HEK293 (cell line): ENCODE measurements around the gene TYSND1.

Experiments used
- CTCF ChIA-PET: fragments of 350-600 bp; formaldehyde crosslinking; extraction: SDS; loops from one replicate; lab custom pipeline; 2021; ENCODE audit warnings: antibody characterized with exemption; lab: Yijun Ruan, JAX
- POLR2A ChIA-PET: fragments of 300-600 bp; formaldehyde crosslinking; extraction: SDS; loops from one replicate; lab custom pipeline; 2020; ENCODE audit warnings: antibody characterized with exemption, inconsistent platforms; lab: Yijun Ruan, JAX
- H3K27ac ChIP-seq: fragments of 200-500 bp; sonication (Bioruptor generic); 2 replicates; pipeline ENCODE4 v1.5.1; 2014; ENCODE audit warnings: low read depth, low read length, control low read depth, inconsistent platforms; ENCODE audit errors: extremely low read depth
- H3K36me3 ChIP-seq, 2 experiments: fragments of 200-500 bp in 1 of 2; sonication (Bioruptor generic) in 1 of 2; 1 replicate in 1 of 2; 2 replicates in 1 of 2; pipeline ENCODE4 v1.5.1; 2014 to 2017; ENCODE audit warnings: inconsistent platforms in 2 of 2, low read length in 2 of 2; ENCODE audit not compliant: control insufficient read depth in 2 of 2, insufficient read depth in 1 of 2
- H3K4me1 ChIP-seq: fragments of 200-500 bp; sonication (Bioruptor generic); 2 replicates; pipeline ENCODE4 v1.5.1; 2014; ENCODE audit warnings: mild to moderate bottlenecking, low read length, inconsistent platforms; ENCODE audit not compliant: control insufficient read depth, insufficient read depth
- H3K4me3 ChIP-seq: 2 replicates; pipeline ENCODE4 v1.5.1; 2011; ENCODE audit warnings: low read depth, mild to moderate bottlenecking, control low read depth, low read length, moderate library complexity
- H3K9me3 ChIP-seq: fragments of 200-500 bp; sonication (Bioruptor generic); 2 replicates; pipeline ENCODE4 v1.5.1; 2014; ENCODE audit warnings: low read depth, low read length, inconsistent platforms; ENCODE audit not compliant: control insufficient read depth, insufficient read depth
- EGR2 ChIP-seq: fragments of 450-650 bp; formaldehyde crosslinking; IDR thresholded peaks from 2 replicates; pipeline ENCODE4 v1.5.1; 2016; ENCODE audit warnings: low read depth, missing biosample characterization, missing genetic modification characterization
- GLIS1 ChIP-seq: fragments of 450-650 bp; formaldehyde crosslinking; IDR thresholded peaks from 2 replicates; pipeline ENCODE4 v1.5.1; 2016; ENCODE audit warnings: missing biosample characterization, missing genetic modification characterization
- KLF1 ChIP-seq: fragments of 450-650 bp; formaldehyde crosslinking; IDR thresholded peaks from 2 replicates; pipeline ENCODE4 v1.5.1; 2016; ENCODE audit warnings: missing biosample characterization, missing genetic modification characterization
- WT1 ChIP-seq: fragments of 450-650 bp; formaldehyde crosslinking; IDR thresholded peaks from 2 replicates; pipeline ENCODE4 v1.5.1; 2016; ENCODE audit warnings: missing biosample characterization, missing genetic modification characterization
- ZBTB11 ChIP-seq: fragments of 450-650 bp; formaldehyde crosslinking; conservative IDR thresholded peaks from 2 replicates; pipeline ENCODE4 v1.5.1; 2016; ENCODE audit warnings: low read depth, missing biosample characterization, missing genetic modification characterization
- ZFHX2 ChIP-seq: fragments of 450-650 bp; formaldehyde crosslinking; conservative IDR thresholded peaks from 2 replicates; pipeline ENCODE4 v1.5.1; 2016; ENCODE audit warnings: missing biosample characterization, missing genetic modification characterization
- ZFP37 ChIP-seq: fragments of 450-650 bp; formaldehyde crosslinking; IDR thresholded peaks from 2 replicates; pipeline ENCODE4 v1.5.1; 2016; ENCODE audit warnings: missing biosample characterization, missing genetic modification characterization
- ZIC2 ChIP-seq: fragments of 450-650 bp; formaldehyde crosslinking; IDR thresholded peaks from 2 replicates; pipeline ENCODE4 v1.5.1; 2016; ENCODE audit warnings: missing biosample characterization, missing genetic modification characterization
- ZNF449 ChIP-seq: fragments of 450-650 bp; formaldehyde crosslinking; IDR thresholded peaks from 2 replicates; pipeline ENCODE4 v1.5.1; 2017; ENCODE audit warnings: missing biosample characterization, mild to moderate bottlenecking, missing genetic modification characterization, moderate library complexity
- ZNF544 ChIP-seq: fragments of 450-650 bp; formaldehyde crosslinking; IDR thresholded peaks from 2 replicates; pipeline ENCODE4 v1.5.0; 2017; ENCODE audit warnings: missing biosample characterization, missing genetic modification characterization
- ZNF555 ChIP-seq: fragments of 450-650 bp; formaldehyde crosslinking; conservative IDR thresholded peaks from 2 replicates; pipeline ENCODE4 v1.5.1; 2017; ENCODE audit warnings: missing biosample characterization, mild to moderate bottlenecking, missing genetic modification characterization, inconsistent platforms
- ZNF830 ChIP-seq: fragments of 450-650 bp; IDR thresholded peaks from 2 replicates; pipeline ENCODE4 v1.5.0; 2018; ENCODE audit warnings: missing biosample characterization, missing genetic modification characterization, low read depth, mild to moderate bottlenecking, moderate library complexity
- TF ChIP-seq, protein P1 (sequence below): fragments of 450-650 bp; formaldehyde crosslinking; IDR thresholded peaks from 2 replicates; pipeline ENCODE4 v1.5.1; 2016; ENCODE audit warnings: missing biosample characterization, missing genetic modification characterization

The TYSND1 gene

DNA sequence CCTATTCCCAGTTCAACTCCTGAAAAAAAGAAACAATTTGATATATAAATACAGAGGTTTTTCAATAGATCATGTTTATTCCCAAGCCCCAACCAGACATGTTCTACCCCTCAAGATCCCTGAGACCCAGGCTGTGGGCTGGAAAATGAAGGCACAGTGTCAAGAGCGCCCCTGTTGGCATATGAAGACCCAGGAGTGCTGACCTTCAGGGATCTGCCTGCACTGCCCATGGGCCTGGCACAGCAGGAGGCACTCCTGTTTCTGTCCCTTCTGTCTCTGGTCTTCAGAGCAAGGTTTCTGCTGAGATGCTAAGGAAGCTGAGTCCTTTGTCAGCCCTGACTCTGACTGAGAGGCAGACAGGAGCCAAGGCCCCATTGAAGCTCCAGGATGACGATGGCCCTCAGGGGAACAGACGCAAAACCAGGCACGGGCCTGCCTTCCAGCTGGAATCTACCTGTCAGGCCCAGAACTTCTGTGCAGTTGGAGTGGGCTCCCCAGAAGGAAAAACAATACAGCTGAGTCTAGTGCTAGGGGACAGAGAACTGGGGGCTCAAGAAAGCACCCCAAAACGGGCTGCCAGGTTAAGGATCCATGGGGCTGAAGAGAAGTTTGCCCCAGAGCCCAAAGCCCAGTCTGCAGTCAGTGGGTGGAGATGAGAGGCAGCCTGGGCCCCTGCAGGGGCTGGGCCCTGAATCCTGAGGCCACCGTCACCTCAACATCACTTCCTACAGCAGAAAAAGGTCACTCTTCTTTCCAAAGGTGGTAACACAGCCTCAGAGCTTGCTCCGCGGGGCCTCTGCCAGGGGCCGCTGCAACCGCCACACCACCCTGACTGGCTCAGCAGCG lies 7.1 kb downstream of the TYSND1 start:
- ChIA-PET CTCF (interaction anchor here (5.2 kb wide), 1 partner anchor 23 kb away, joined by 15 read pairs; no protein-coding TSS in a partner anchor), POLR2A (interaction anchor here (0.5 to 1.8 kb wide), 4 partner anchors 7 to 921 kb away, joined by 3 to 14 read pairs (median 4); partner anchors contain the start of genes SAR1A and TYSND1)
- no peak overlapping the region for H3K27ac ChIP-seq

DNA sequence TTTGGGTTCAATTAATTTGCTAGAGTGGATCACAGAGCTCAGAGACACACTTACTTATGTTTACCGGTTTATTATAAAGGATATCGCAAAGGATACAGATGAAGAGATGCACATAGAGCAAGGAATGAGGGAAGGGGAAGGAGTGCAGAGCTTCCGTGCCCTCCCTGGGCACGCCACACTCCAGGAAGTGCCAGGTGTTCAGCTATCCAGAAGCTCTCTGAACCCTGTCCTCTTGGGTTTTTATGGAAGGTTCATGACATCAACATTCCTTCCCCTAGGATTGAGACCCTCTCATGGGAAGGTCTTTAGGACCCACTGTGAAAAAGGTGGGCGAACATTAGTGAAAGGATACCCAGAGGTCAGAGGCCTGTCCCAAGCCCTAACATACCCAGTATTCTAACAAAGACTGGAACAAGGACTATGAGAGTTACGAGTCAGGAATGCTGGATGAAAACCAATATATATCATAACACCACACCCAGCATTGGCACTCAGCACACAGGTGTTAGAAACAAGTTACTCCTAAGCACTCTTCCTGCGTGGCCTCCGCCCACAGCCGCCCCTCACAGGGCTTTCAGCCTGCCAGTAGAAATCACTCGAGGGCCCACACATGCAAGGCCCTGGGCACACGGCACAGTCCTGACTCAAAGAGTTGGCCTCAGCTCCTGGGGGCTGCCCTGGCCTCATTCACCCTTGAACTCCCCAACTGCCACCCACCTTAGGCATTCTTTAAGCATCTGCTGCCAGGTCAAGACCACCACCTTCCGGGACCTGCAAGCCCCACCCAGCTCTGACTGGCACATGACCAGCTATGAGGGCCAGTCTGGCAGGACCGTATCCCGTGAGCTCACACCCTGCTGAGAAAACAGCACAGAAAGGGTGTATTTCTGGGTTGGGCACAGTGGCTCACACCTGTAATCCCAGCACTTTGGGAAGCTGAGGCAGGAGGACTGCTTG lies 8.3 kb downstream of the TYSND1 start:
- POLR2A ChIA-PET: interaction anchor here (0.6 to 1.8 kb wide), 3 partner anchors 8 to 923 kb away, joined by 3 to 14 read pairs (median 6); partner anchors contain the start of genes SAR1A and TYSND1
- TF ChIP-seq KLF1 (tag by site-specific recombination) (peak; percentile 58), ZFHX2 (tag by site-specific recombination) (peak; percentile 66), EGR2 (tag by site-specific recombination) (peak; percentile 79), ZBTB11 (tag by site-specific recombination) (no peak)
- Histone ChIP-seq H3K4me3 (no peak overlapping the region), H3K4me1 (no peaks in the 10 kb centered on the region), H3K9me3 (no peaks in the 10 kb centered on the region), H3K27ac (no peak overlapping the region), H3K36me3 (peaks cover 0 to 7% of the 10 kb centered on the region in 2 experiments; a peak in 1 of 3 replicates)
- CTCF ChIA-PET: interaction anchor here (0.6 to 5.2 kb wide), 4 partner anchors 9 to 150 kb away, joined by 3 to 15 read pairs (median 4); partner anchors contain the start of gene TYSND1

More for the DNA sequence above, 7.1 kb downstream of the TYSND1 start:
- no peaks in the 10 kb centered on the region for H3K4me1 ChIP-seq
- H3K9me3 ChIP-seq: no peaks in the 10 kb centered on the region
- H3K36me3 ChIP-seq: peaks cover 0 to 16% of the 10 kb centered on the region in 2 experiments; a peak in 1 of 3 replicates
- TF ChIP-seq, protein P1, sequence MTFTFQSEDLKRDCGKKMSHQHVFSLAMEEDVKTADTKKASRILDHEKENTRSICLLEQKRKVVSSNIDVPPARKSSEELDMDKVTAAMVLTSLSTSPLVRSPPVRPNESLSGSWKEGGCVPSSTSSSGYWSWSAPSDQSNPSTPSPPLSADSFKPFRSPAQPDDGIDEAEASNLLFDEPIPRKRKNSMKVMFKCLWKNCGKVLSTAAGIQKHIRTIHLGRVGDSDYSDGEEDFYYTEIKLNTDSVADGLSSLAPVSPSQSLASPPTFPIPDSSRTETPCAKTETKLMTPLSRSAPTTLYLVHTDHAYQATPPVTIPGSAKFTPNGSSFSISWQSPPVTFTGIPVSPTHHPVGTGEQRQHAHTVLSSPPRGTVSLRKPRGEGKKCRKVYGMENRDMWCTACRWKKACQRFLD (tag by site-specific recombination): no peak
- TF ChIP-seq ZIC2 (peak; percentile 10; the same call in 1 of the 2 replicates), ZNF830 (tag by site-specific recombination) (no peak), WT1 (tag by site-specific recombination) (no peak), ZFP37 (no peak)
- no peak overlapping the region for H3K4me3 ChIP-seq

DNA sequence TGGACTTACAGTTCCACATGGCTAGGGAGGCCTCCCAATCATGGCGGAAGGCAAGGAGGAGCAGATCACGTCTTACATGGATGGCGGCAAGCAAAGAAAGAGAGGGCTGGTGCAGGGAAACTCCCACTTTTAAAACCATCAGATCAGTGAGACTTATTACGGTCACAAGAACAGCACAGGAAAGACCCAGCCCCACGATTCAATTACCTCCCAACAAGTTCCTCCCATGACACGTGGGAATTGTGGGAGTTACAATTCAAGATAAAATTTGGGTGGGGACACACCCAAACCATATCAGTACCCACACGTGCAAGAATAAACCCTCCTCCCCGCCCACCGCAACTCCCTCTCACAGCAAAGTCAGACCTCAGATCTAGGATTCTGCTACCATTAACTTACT lies 9.4 kb downstream of the TYSND1 start:
- TF ChIP-seq KLF1 (tag by site-specific recombination) (peak; percentile 61), EGR2 (tag by site-specific recombination) (peak; percentile 93), ZNF555 (tag by site-specific recombination) (no peak), ZFHX2 (tag by site-specific recombination) (peak; percentile 77), ZNF544 (tag by site-specific recombination) (no peak), GLIS1 (tag by site-specific recombination) (no peak), ZNF449 (tag by site-specific recombination) (no peak)
- TF ChIP-seq, protein P1 (tag by site-specific recombination): no peak
- peaks cover 0 to 7% of the 10 kb centered on the region in 2 experiments; a peak in 1 of 3 replicates for H3K36me3 ChIP-seq
- H3K9me3 ChIP-seq: no peaks in the 10 kb centered on the region
- H3K4me3 ChIP-seq: no peak overlapping the region
- ChIA-PET POLR2A (interaction anchor here (1.8 to 2.2 kb wide), 2 partner anchors 9 kb away, joined by 6 to 19 read pairs; partner anchors contain the start of gene TYSND1), CTCF (interaction anchor here (2.1 kb wide), 1 partner anchor 9 kb away, joined by 16 read pairs; the partner anchor contains the start of gene TYSND1)
- H3K4me1 ChIP-seq: no peaks in the 10 kb centered on the region
- no peak overlapping the region for H3K27ac ChIP-seq
